Activated naive CD8-positive, alpha-beta T cell treated with anti-CD3 and anti-CD28 coated beads, Interleukin-2, amount 50 U/mL, for 16 hours (primary cell): Measurements from ENCODE around the gene TBX1.
"Not testable (repeated sequence)": the region's sequence is repeated elsewhere in the genome, so short reads cannot be mapped to it uniquely, and the experiment has no call there.

Experiments
- DNase-seq: peaks from one replicate; pipeline ENCODE4 v3.0.0-alpha.2; 2020; ENCODE audit warnings: low read depth, low spot score

Gene TBX1

DNA sequence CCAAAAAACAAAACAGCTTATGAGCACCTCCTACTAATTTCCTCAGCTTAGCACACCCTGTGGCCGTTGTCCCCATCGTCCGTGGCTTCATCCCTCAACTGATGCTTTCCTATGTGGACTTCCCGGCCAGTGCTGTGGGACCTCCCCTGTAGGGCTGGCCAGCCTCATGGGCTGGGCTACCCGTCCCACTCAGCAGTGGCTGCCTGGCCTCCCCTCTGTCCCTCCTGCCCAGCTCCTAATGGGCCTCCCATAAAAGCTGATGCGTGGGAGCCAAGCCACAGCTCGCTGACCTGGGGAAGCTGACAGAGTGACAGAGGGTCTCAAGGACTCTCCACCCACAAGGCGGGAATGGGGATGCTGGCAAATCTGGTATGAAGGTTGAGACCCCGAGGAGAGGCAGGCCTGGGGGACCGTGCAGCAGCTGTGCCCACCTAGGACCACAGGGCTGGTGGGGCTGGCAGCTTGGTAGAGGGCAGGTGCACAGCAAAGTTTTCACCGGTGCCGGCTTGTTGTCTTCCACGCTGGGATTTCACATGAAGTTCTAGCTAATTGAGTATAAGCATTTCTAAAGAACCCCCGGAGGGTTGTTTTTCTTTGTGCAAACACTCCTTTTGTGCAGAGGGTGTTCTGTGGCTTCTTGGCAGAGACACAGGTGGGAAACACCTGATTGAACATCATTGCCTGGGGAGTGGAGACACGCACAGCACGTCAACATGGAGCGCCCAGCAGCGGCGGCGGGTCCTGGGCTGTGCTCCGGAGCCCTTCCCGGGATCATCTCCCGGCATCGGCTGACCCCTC is 23.2 kb downstream of the TBX1 start:
- DNase-seq: no peak

GRCh38 chr22:19784384-19785175 is 24.0 kb downstream of the TBX1 start:
- no peak for DNase-seq

GRCh38 chr22:19785461-19786263 is 25.1 kb downstream of the TBX1 start:
- DNase-seq: no peak

GRCh38 chr22:19786264-19786585 is 25.6 kb downstream of the TBX1 start:
- DNase-seq: no peak

- DNase-seq: no peak
Observed at GRCh38 chr22:19786959-19787848, 26.6 kb downstream of the TBX1 start.

GRCh38 chr22:19787849-19788141 is 27.2 kb downstream of the TBX1 start:
- DNase-seq: no peak

DNA sequence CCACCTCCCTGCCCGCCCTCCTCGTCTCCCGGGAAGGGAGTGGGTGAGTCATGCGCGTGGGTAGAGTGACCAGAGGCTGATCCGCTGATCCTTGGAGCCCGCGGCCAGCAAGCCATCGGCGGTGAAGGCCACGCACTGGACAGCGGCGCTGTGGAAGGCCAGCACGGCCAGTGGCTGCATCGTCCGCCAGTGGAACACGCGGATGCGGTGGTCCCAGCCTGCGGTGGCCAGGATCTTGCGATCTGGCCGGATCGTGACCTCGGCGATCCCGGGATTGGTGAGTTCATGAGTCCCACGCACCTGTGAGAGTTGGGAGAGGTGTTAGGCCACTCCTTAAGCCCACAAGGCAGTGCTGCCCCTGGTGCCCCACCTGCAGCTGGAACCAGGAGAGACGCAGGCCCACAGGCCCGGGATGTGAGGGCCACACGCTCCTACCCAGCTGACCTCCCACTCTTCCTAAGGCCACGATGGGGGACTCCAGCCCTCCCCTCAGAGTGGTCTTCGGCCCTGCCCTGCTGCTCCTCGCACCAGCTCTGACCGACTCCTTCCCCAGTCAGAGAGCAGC is 28.2 kb downstream of the TBX1 start:
- DNase-seq: no peak

DNA sequence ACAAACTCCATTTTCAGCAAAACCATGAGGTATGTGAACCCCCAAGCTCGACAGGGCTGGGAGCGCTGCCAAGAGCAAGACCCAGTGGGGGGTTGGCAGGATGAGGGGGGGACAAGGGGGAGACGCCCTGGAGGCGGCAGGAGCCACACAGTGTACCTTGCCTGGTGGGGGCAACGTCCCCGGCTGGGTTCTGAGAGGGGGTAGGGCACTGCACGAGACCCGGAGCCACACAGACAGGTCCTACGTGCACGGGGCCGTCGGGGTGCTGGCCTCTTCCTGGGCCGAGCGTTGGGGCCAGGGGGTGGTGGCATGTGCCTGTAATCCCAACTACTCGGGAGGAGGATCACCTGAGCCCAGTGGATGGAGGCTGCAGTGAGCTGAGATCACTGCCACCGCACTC is 28.8 kb downstream of the TBX1 start:
- DNase-seq: no peak

DNA sequence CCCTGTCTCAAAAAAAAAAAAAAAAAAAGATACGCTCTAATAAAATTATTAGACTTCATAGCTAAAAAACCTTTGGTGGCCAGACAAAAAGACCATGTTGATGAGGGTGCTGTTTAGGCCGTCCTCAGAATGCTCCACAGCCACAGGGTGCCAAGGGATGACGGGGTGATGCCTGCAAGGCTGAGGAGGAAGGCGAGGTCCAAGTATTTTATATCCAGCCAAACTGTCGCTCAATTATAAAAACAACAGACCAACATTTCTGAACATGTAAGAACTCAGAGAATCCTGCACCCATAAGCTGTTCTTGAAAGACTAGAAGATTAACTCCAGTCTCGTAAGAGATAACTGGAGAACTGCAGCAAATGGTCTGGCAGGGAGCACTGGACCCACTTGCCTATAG is 29.2 kb downstream of the TBX1 start:
- DNase-seq: no peak

DNA sequence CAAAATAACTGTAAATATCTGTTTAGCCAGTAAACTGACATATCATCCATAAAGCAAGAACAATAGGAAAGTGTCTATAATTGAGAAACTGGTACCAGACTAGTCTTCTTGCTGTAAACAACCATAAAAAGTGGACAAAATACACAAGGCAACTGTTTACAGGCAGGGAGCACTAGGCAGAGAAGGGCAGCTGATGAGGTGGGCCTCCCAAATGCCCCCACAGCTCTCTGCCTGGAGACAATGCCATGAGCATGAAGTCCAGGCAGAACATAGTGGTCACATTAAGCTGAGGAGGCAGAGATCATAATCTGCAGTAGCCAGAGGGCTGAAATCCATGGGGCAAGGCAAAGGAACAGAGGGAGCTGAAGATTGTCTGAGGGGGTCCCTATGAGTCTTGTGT is 30.7 kb downstream of the TBX1 start:
- DNase-seq: no peak

DNA sequence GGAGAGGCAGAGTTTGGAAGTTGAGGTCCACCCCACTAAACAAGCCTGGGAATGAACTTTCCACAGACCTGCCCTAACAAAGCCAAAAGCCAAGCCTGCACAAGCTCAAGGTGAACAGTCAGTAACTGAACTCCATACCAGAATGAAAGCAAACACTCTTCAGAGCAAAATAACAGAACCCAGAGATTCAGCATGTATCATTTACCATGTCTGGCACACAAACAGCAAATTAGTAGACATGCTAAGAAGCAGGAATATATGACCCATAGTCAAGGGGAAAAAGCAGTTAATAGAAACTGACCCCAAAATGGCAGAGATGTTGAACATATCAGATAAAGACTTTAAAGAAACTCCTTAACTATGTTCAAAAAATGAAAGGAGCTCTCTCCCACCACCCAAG is 31.3 kb downstream of the TBX1 start:
- no peak for DNase-seq

- not testable (repeated sequence) for DNase-seq
Observed at GRCh38 chr22:19792383-19792896, 31.9 kb downstream of the TBX1 start.

DNA sequence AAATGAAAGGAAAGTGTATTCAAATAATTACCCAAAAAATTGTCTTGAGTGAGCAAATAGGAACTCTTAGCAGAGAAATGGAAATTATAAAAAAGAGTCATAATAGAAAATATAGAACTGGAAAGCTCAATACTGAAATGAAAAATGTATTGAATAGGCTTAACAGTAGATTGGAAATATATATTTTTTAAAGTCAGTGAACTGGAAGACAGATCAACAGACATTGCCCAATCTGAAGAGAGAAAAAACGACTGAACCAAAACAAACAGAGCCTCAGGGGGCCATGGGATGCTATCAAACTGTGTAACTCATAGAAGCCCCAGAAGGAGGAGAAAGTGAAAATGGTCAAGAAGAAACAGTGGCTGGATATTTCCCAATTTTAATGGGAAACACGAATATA is 32.6 kb downstream of the TBX1 start:
- DNase-seq: no peak

GRCh38 chr22:19793661-19794310 is 33.2 kb downstream of the TBX1 start:
- DNase-seq: no peak

GRCh38 chr22:19795617-19796008 is 35.0 kb downstream of the TBX1 start:
- no peak for DNase-seq

GRCh38 chr22:19796160-19796559 is 35.6 kb downstream of the TBX1 start:
- DNase-seq: no peak

GRCh38 chr22:19797086-19798002 is 36.8 kb downstream of the TBX1 start:
- DNase-seq: no peak

GRCh38 chr22:19798003-19798665 is 37.6 kb downstream of the TBX1 start:
- DNase-seq: no peak

GRCh38 chr22:19798891-19799293 is 38.3 kb downstream of the TBX1 start:
- DNase-seq: no peak
